HepG2 (cell line): Measurements from ENCODE around the gene HYAL2. TPM values are rescaled to one million over a fixed set of nuclear protein-coding genes. Genes with fewer than 3 reads are reported as not detected.

Source experiments
- HIC2 ChIP-seq: sonication (generic); formaldehyde crosslinking; IDR thresholded peaks from 2 replicates; pipeline ENCODE4 v1.9.0; 2022; ENCODE audit warnings: low read depth, missing genetic modification reagents
- HIVEP1 ChIP-seq: sonication (generic); formaldehyde crosslinking; IDR thresholded peaks from 2 replicates; pipeline ENCODE4 v1.4.0; 2020; ENCODE audit warnings: mild to moderate bottlenecking, missing genetic modification reagents
- KDM4B ChIP-seq: sonication (generic); formaldehyde crosslinking; IDR thresholded peaks from 2 replicates; pipeline ENCODE4 v1.4.0; 2020; ENCODE audit warnings: missing genetic modification reagents
- KMT2A ChIP-seq: sonication (generic); formaldehyde crosslinking; IDR thresholded peaks from 2 replicates; pipeline ENCODE4 v1.4.0; 2020; ENCODE audit warnings: missing genetic modification reagents
- SSRP1 ChIP-seq: IDR thresholded peaks from 2 replicates; pipeline ENCODE4 v1.6.1; 2016; ENCODE audit warnings: control low read depth
- TOPORS ChIP-seq: sonication (generic); formaldehyde crosslinking; IDR thresholded peaks from 2 replicates; pipeline ENCODE4 v1.8.0; 2023; ENCODE audit warnings: mild to moderate bottlenecking, missing genetic modification reagents
- TSC22D2 ChIP-seq: sonication (generic); formaldehyde crosslinking; IDR thresholded peaks from 2 replicates; pipeline ENCODE4 v1.5.1; 2020; ENCODE audit warnings: missing genetic modification reagents, mild to moderate bottlenecking, borderline replicate concordance
- YY1 ChIP-seq: IDR thresholded peaks from 2 replicates; pipeline ENCODE4 v1.6.1; 2011; ENCODE audit warnings: low read length, low read depth, moderate library complexity, mild to moderate bottlenecking; ENCODE audit not compliant: insufficient read depth, insufficient replicate concordance
- ZEB1 ChIP-seq: IDR thresholded peaks from 2 replicates; pipeline ENCODE4 v1.6.1; 2012; ENCODE audit warnings: mild to moderate bottlenecking, low read depth, inconsistent platforms; ENCODE audit not compliant: insufficient replicate concordance
- ZFYVE20 ChIP-seq: sonication (generic); formaldehyde crosslinking; IDR thresholded peaks from 2 replicates; pipeline ENCODE4 v1.8.0; 2023; ENCODE audit warnings: low read depth, mild to moderate bottlenecking, moderate library complexity, missing genetic modification reagents, borderline replicate concordance
- ZHX2 ChIP-seq, 2 experiments: sonication (generic) in 1 of 2; formaldehyde crosslinking in 1 of 2; IDR thresholded peaks; 2 replicates each; pipeline versions ENCODE4 v1.6.1 to v1.9.0; 2014 to 2022; ENCODE audit warnings: antibody characterized with exemption in 1 of 2, borderline replicate concordance in 1 of 2, inconsistent platforms in 1 of 2, low read depth in 1 of 2, missing genetic modification reagents in 1 of 2
- ZNF740 ChIP-seq: sonication (generic); formaldehyde crosslinking; IDR thresholded peaks from 2 replicates; pipeline ENCODE4 v1.4.0; 2020; ENCODE audit warnings: missing genetic modification reagents
- polyA plus RNA-seq, 8 experiments: library from polyadenylated mRNA; depleted of rRNA in 3 of 8; stranded (reverse) in 7 of 8; unstranded in 1 of 8; fragments of >200 nt; fragmentation: Illumina TruSeq in 4 of 8; extraction: Trizol in 4 of 8; gene quantifications; 2 replicates each; pipeline versions ENCODE4 v1.2.1 to v1.2.3, GENCODE V29; 2011 to 2016; ENCODE audit warnings: low read depth in 4 of 8, missing spikeins in 1 of 8, mixed read lengths in 1 of 8; ENCODE audit not compliant: insufficient read depth in 1 of 8
- total RNA-seq, 5 experiments: library from RNA; depleted of rRNA; stranded (reverse); fragments of >200 nt; fragmentation: Illumina TruSeq; extraction: Trizol; gene quantifications; 2 replicates each; pipeline ENCODE4 v1.2.3, GENCODE V29; 2016; ENCODE audit warnings: low read depth in 1 of 5
- TF ChIP-seq, protein P1 (sequence below): sonication (generic); formaldehyde crosslinking; IDR thresholded peaks from 2 replicates; pipeline ENCODE4 v1.4.0; 2020; ENCODE audit warnings: mild to moderate bottlenecking, missing genetic modification reagents

Gene HYAL2
- total and polyA plus RNA-seq, 2 of the 13 experiments (the other 11 are each of a cell fraction or from before 2014, with no cell fraction given) = 76.2 to 102 TPM

DNA sequence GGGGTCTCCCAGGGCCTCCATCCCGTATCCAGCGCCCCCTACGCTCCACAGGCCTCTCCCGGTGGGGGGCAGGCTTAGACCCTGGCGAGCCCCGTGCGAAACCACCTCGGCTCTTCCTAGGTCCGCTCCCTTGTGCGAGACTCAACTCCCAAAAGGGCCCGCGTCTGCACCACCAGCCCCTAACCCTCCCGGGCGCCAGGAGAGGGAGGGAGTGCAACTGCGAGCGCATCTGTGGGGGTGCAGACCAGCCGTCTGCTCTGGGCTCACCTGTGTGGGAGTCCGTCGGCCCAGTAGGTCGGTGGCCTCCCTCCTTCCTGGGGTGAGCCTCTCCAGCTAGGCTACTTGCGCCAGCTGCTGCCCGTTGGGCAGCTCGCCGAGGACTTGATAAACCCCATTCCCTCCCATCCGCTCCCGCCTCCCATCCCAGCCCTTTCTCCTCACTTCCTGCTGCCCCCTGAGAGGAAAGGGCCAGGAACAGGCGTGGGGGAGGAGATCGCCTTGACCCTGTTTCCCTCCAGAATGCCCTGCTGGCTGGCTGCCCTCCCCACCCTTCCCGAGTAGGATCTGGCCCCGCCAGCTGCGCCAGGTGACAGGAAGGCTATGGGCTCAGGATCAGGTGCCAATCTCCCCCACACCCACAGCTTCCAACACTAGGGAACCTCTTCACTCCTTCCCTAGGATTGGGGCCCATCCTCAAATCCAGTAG is at the start of gene HYAL2 (continued):
- no peak; the same call in 1 of the 2 replicates for TF ChIP-seq HIVEP1 (CRISPR knock-in tag)
- TF ChIP-seq YY1 = no peak
- no peak for TF ChIP-seq ZEB1
- 0 out of 2 replicates have a peak, but pooled peaks have one; percentile 37 for TF ChIP-seq HIC2 (CRISPR knock-in tag)
- no peak for TF ChIP-seq SSRP1
- TF ChIP-seq TOPORS (CRISPR knock-in tag) = no peak
- TF ChIP-seq, protein P1, sequence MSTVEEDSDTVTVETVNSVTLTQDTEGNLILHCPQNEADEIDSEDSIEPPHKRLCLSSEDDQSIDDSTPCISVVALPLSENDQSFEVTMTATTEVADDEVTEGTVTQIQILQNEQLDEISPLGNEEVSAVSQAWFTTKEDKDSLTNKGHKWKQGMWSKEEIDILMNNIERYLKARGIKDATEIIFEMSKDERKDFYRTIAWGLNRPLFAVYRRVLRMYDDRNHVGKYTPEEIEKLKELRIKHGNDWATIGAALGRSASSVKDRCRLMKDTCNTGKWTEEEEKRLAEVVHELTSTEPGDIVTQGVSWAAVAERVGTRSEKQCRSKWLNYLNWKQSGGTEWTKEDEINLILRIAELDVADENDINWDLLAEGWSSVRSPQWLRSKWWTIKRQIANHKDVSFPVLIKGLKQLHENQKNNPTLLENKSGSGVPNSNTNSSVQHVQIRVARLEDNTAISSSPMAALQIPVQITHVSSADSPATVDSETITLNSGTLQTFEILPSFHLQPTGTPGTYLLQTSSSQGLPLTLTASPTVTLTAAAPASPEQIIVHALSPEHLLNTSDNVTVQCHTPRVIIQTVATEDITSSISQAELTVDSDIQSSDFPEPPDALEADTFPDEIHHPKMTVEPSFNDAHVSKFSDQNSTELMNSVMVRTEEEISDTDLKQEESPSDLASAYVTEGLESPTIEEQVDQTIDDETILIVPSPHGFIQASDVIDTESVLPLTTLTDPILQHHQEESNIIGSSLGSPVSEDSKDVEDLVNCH (CRISPR knock-in tag) = no peak
- TF ChIP-seq ZNF740 = no peak
- TF ChIP-seq ZFYVE20 = no peak
- no peak for TF ChIP-seq KMT2A
- TF ChIP-seq TSC22D2 (CRISPR knock-in tag) = no peak
- TF ChIP-seq ZHX2 (IDR thresholded peaks at IDR 0.05; ENCODE audit: low read depth) = 0 out of 2 replicates have a peak, but pooled peaks have one; percentile 25
- TF ChIP-seq ZHX2 (CRISPR knock-in tag; IDR thresholded peaks at IDR 0.05; ENCODE audit: borderline replicate concordance) = no peak
- TF ChIP-seq KDM4B = no peak
